AG20443 (cell line): ENCODE measurements around the gene TTLL7.

Experiments
- DNase-seq: peaks from one replicate; pipeline ENCODE4 v3.0.0; 2012; ENCODE audit warnings: low spot score, mixed read lengths

Gene TTLL7

DNA sequence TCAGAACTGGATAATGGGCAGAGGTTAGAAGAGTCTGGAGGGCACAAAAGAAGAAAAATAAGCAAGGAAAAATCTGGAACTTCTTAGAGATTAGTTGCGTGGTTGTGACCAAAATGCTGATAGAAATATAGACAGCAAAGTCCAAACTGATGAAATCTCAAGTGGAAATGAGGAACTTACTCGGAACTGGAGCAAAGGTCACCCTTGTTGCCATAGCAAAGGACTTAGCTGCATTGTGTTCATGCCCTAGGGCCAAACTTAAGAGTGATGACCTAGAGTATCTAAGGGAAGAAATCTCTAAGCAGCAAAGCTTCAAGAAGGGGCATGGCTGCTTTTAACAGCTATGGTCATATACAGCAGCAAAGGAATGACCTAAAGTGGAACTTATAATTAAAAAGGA lies 180.0 kb downstream of the TTLL7 start:
- no peak for DNase-seq

- DNase-seq = no peak
These were observed 182.1 kb downstream of the TTLL7 start for GRCh38 chr1:83816836-83817235.

DNA sequence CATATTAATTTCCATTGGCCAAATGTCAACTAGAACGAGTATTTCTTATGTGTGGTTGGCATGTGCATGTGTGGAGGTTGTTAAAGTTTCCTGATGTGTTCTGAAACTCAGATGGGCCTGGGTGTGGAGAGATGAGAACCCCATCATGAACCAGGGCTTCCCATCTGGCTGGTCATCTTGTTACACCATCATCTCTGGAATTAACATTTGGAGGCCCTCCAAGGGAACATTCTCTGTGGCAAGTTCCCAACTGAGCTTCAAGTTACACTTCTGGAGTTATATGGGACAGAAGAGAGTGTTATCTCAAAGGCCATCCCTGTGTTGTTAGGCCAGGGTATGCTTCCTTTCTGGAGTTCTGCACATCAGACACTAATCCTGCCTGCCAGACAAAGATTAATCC lies 183.6 kb downstream of the TTLL7 start:
- peak; percentile 74 for DNase-seq
